ENCODE results near the gene RASSF6. TPM values are rescaled to one million over a fixed set of nuclear protein-coding genes. Genes with fewer than 3 reads are reported as not detected.

The RASSF6 gene
- total and polyA plus RNA-seq, 9 donors: 0.38 to 1.6 (median 0.97) TPM

DNA sequence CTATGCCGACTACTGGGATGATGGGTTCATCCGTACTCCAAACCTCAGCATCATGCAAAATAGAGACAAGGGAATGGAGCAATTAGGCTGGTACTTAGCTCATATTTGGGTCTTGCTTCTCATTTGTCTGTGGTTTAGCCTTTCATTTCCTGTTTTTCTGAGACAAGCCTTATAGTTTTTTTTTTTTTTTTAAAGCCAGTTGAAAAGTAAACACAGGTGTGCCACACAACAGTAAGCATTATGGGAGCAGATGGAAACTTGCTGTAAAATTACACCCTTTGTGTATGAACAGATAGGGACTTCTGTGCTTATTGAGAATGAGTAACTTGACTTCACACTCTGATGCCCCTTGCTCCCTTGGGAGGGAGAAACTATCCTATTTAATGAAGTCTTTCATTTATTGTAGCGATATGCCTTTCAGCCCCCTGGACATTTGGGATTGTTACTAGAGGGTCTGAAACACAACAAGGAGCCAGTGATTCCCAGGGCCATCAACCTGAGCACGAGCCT is 13.7 kb downstream of the RASSF6 start:
- no peaks in the 10 kb centered on the region for H3K27me3 ChIP-seq
- intact Hi-C loops (cut with DNase I): no loop called here
- no peak overlapping the region for H3K27ac ChIP-seq
- no peak for DNase-seq
- no peaks in the 10 kb centered on the region for H3K9me3 ChIP-seq
- H3K4me3 ChIP-seq: no peak overlapping the region
- 92 to 94% (median 94%) methylated on average over 4 of the region's 4 CpGs for WGBS, 3 donors
- H3K4me1 ChIP-seq (ENCODE audit: insufficient read depth): no peaks in the 10 kb centered on the region
- no peaks in the 10 kb centered on the region for H3K36me3 ChIP-seq
- TF ChIP-seq POLR2A (IDR thresholded peaks at IDR 0.05) (no peak), EP300 (IDR thresholded peaks at IDR 0.05) (no peak)
- TF ChIP-seq, protein P1, sequence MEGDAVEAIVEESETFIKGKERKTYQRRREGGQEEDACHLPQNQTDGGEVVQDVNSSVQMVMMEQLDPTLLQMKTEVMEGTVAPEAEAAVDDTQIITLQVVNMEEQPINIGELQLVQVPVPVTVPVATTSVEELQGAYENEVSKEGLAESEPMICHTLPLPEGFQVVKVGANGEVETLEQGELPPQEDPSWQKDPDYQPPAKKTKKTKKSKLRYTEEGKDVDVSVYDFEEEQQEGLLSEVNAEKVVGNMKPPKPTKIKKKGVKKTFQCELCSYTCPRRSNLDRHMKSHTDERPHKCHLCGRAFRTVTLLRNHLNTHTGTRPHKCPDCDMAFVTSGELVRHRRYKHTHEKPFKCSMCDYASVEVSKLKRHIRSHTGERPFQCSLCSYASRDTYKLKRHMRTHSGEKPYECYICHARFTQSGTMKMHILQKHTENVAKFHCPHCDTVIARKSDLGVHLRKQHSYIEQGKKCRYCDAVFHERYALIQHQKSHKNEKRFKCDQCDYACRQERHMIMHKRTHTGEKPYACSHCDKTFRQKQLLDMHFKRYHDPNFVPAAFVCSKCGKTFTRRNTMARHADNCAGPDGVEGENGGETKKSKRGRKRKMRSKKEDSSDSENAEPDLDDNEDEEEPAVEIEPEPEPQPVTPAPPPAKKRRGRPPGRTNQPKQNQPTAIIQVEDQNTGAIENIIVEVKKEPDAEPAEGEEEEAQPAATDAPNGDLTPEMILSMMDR (IDR thresholded peaks at IDR 0.05): no peak

DNA sequence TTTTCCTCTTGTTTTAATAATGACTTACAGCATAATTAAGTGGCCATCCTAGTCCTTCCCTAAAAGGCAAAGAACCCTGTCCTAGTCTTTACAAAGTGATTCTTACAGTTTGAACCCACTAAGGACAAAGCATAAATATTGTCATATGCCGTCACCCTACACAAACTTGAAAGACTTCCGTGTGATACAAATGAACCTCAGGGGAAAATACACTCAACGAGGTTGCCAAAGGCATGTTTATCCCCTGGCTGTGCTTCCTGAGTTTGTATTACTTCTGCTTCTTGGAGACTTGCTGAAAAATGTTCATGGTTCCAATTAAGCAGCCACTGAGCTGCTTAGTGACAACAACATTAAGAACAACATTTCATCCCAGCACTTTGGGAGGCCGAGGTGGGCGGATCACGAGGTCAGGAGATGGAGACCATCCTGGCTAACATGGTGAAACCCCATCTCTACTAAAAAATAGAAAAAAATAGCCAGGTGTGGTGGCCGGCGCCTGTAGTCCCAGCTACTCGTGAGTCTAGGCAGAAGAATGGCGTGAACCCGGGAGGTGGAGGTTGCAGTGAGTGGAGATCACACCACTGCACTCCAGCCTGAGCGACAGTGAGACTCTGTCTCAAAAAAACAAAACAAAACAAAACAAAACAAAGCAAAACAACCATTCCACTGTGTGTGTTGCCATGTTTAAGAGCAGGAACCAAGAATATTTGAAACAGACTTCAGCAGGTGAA is 16.2 kb downstream of the RASSF6 start:
- no peak overlapping the region for H3K27ac ChIP-seq
- intact Hi-C loops (cut with DNase I): no loop called here
- DNase-seq: no peak
- no peak overlapping the region for H3K4me3 ChIP-seq
- 83 to 90% (median 89%) methylated on average over 12 of the region's 12 CpGs for WGBS, 3 donors
- peaks cover 2% of the 10 kb centered on the region for H3K4me1 ChIP-seq (ENCODE audit: insufficient read depth)
- H3K27me3 ChIP-seq: no peaks in the 10 kb centered on the region
- TF ChIP-seq EP300 (IDR thresholded peaks at IDR 0.05): no peak
- TF ChIP-seq POLR2A (IDR thresholded peaks at IDR 0.05): no peak
- TF ChIP-seq, protein P1 (IDR thresholded peaks at IDR 0.05): no peak
- no peaks in the 10 kb centered on the region for H3K9me3 ChIP-seq
- no peaks in the 10 kb centered on the region for H3K36me3 ChIP-seq

DNA sequence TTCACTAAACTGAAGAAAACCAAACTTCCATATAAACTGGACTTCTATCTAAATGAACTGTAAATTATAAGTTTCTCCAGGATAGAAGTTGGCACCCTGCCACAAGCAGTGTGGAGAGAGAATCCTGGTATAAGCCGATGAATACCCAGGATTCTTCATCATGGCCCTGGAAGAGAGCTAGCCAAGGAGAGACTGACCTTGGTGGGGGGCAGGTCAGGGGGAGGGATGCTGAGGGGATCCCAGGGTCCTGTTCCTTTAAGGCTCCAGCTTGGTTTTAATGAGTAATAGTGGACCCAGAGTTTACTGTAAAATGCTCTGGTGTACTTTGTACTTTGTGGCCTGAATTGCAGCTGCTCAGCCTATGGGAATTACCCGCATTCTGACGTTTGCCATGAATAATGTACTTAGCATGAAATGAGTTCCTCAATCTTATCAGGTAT is 16.9 kb downstream of the RASSF6 start:
- peaks cover 2% of the 10 kb centered on the region for H3K4me1 ChIP-seq (ENCODE audit: insufficient read depth)
- H3K4me3 ChIP-seq: no peak overlapping the region
- H3K27ac ChIP-seq: no peak overlapping the region
- TF ChIP-seq EP300 (IDR thresholded peaks at IDR 0.05): no peak
- TF ChIP-seq POLR2A (IDR thresholded peaks at IDR 0.05): no peak
- TF ChIP-seq, protein P1 (IDR thresholded peaks at IDR 0.05): no peak
- DNase-seq: no peak
- no peaks in the 10 kb centered on the region for H3K27me3 ChIP-seq
- H3K9me3 ChIP-seq: no peaks in the 10 kb centered on the region
- WGBS, 3 donors: 58 to 65% (median 64%) methylated on average over 3 of the region's 3 CpGs
- H3K36me3 ChIP-seq: no peaks in the 10 kb centered on the region
- intact Hi-C loops (cut with DNase I): no loop called here

DNA sequence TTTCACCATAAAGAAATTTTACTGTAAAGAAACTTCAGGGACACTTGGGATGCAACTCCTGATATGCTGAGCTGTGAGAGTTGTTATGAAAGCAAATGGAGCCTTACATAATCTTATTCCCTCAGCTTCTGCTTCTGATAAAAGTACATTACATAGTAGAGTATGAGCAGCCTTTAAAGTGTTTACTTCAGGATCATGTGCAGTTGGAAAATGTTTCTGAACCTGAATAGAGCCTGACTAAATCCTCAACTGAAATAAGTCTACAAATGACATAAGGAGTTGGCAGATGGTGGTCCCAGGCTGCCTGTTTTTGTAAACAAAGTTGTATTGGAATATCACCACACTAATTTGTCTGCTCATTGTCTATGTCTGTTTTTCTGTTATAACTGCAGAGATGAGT is 19.3 kb downstream of the RASSF6 start:
- Histone ChIP-seq H3K9me3 (no peaks in the 10 kb centered on the region), H3K4me1 (ENCODE audit: insufficient read depth) (peaks cover 2% of the 10 kb centered on the region), H3K27me3 (no peaks in the 10 kb centered on the region), H3K4me3 (no peak overlapping the region), H3K27ac (no peak overlapping the region), H3K36me3 (no peaks in the 10 kb centered on the region)
- intact Hi-C loops (cut with DNase I): no loop called here
- DNase-seq: no peak
- TF ChIP-seq POLR2A (IDR thresholded peaks at IDR 0.05) (no peak), EP300 (IDR thresholded peaks at IDR 0.05) (no peak)

DNA sequence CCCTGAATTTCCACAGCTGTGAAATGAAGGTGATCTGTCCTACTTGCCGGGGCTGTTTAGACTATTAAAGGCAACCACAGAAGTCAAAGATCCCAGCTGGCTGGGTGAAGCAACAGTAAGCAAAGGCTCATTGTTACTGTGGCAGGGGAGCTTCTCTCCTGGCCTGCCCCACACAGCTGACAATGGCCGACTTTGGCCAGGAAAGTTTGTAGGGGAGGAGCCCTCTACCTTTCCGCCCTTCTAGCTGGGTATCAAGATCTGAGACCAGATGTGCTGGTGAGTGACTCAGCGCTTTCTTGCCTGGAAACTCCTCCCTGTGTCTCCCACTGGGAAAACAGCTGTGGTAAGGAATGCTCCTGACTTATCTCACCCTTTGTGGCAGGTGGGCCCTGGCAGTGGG is 21.1 kb downstream of the RASSF6 start:
- no peaks in the 10 kb centered on the region for H3K36me3 ChIP-seq
- H3K27ac ChIP-seq: peak overlapping the region in 1 of 2 donors; percentile 40
- H3K9me3 ChIP-seq: no peaks in the 10 kb centered on the region
- no peaks in the 10 kb centered on the region for H3K27me3 ChIP-seq
- peaks cover 3% of the 10 kb centered on the region for H3K4me1 ChIP-seq (ENCODE audit: insufficient read depth)
- H3K4me3 ChIP-seq: no peak overlapping the region
- peak in 4 of 5 donors; percentile 16 to 38 (median 24) for DNase-seq
- intact Hi-C loops (cut with DNase I): no loop called here
- no peak for TF ChIP-seq EP300 (IDR thresholded peaks at IDR 0.05)
- TF ChIP-seq, protein P1 (IDR thresholded peaks at IDR 0.05): no peak
- no peak for TF ChIP-seq POLR2A (IDR thresholded peaks at IDR 0.05)
- WGBS, 3 donors: 8 to 32% (median 19%) methylated on average over 4 of the region's 4 CpGs
